ENCODE measurements around the gene CTDSP2.
"Not testable (repeated sequence)": the region's sequence is repeated elsewhere in the genome, so short reads cannot be mapped to it uniquely, and the experiment has no call there.

Gene CTDSP2

GRCh38 chr12:57852620-57853500 is 6.3 kb upstream of the CTDSP2 start:
- DNase-seq (ENCODE audit: low read depth in 2 of 2), result no peak

- no peak for DNase-seq (ENCODE audit: low read depth in 2 of 2)
Observed at GRCh38 chr12:57852200-57852599, 5.7 kb upstream of the CTDSP2 start.

GRCh38 chr12:57851552-57851951 is 5.0 kb upstream of the CTDSP2 start:
- no peak for DNase-seq (ENCODE audit: low read depth in 2 of 2)

GRCh38 chr12:57850854-57851430 is 4.4 kb upstream of the CTDSP2 start:
- DNase-seq (ENCODE audit: low read depth in 2 of 2), result no peak

DNA sequence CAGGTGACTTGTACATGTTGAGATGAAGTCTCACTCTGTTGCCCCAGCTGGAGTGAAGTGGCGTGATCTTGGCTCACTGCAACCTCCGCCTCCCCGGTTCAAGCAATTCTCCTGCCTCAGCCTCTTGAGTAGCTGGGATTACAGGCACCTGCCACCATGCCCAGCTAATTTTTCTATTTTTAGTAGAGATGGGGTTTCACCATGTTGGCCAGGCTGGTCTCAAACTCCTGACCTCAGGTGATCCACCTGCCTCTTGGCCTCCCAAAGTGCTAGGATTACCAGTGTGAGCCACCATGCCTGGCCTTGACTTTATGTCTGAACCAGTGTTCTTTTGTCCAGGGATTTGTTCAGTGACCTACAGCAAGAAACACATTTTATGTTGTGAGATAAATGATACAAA is 2.9 kb upstream of the CTDSP2 start:
- not testable (repeated sequence) for DNase-seq (ENCODE audit: low read depth in 2 of 2)

GRCh38 chr12:57849035-57849434 is 2.5 kb upstream of the CTDSP2 start:
- no peak for DNase-seq (ENCODE audit: low read depth in 2 of 2)

- DNase-seq (ENCODE audit: low read depth in 2 of 2), result no peak
Observed at GRCh38 chr12:57848208-57848607, 1.7 kb upstream of the CTDSP2 start.

- DNase-seq (ENCODE audit: low read depth in 2 of 2), result peak in 1 of 2 donors; percentile 32
Observed at GRCh38 chr12:57846285-57846576, 298 bp downstream of the CTDSP2 start.

DNA sequence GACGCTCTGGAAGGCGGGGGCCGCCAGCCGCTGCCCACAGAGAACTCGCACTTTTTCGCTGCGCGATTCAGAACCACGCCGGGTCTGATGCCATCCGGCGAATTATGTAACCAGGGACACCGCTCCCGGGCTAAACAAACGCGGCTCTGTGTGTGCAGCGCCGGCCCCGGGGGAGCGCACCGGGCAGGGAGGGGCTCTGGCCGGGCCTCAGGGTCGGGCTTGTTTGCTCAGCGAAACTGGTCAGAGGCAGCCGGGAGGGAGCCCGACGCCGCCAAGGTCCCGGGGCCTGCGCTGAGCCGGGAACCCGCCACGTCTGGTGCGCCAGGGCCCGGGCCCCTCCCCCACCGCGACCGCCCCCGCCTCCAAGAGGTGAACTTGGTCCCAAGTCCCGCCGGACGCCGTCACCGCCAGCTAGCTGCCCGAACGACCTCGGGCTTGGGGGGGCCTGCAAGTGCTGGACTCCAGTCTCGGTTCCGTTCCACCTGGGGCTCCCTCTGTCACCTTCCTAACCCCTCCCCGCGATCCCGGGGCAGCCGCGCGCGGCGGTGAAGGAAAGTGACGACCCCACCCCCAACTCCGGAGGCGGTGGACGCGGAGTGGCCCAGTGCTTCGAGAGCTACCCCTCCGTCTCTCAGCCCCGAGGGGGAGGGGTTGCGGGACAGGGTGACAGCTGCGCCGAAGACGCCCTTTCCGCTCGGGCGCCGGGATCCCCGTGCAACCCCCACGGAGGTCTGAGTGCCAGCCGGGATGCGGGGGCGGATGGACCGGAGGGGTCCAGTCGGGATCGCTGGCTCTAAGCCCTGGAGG is 848 bp downstream of the CTDSP2 start:
- DNase-seq (ENCODE audit: low read depth in 2 of 2), result peak; percentile 38 to 60

GRCh38 chr12:57844709-57845477 is 1.6 kb downstream of the CTDSP2 start:
- no peak for DNase-seq (ENCODE audit: low read depth in 2 of 2)

DNA sequence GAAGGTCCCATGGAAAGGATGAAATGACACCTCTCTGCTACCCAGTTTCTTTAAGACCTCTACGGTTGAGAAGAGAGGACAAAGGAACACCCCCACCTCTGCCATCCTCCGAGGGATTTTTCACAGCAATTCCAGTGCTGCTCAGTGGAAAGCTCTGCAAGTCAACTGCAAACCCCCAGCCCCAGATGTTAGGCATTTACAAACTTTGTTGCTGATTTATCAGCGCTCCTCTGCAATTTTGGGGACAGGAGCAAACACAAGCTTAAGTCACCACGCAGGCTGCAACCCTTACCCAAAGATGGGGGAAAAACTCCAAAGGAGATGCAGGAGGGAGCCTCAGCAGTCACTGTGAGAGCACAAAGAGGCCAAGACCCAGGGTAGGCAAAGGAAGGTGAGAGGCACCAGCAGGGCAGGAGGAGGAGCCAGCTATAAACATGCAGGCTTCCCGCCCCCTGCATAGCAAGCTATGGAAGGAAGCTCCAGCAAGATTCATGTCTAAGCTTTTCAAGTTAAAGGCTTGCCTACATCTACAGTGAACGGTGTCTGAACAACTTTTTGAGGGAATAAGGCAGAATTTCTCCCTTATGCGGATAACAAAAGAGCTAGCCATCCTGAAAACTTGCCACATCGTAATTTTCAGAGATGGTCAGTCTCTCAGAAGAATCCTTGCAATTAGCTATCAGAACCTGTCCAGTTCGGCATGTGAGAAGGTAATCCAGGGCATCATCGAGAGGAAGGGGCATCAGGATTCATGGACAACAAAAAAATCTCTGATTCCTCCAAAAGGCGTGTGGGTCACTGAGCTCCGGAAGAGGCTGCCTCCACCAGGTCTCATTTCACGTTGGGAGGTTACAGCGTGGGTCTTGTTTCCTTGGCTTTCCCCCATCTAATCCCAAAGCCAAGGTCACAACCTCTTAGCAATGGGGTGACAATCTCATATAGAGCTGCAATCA is 3.9 kb downstream of the CTDSP2 start:
- DNase-seq (ENCODE audit: low read depth in 2 of 2), result no peak

DNA sequence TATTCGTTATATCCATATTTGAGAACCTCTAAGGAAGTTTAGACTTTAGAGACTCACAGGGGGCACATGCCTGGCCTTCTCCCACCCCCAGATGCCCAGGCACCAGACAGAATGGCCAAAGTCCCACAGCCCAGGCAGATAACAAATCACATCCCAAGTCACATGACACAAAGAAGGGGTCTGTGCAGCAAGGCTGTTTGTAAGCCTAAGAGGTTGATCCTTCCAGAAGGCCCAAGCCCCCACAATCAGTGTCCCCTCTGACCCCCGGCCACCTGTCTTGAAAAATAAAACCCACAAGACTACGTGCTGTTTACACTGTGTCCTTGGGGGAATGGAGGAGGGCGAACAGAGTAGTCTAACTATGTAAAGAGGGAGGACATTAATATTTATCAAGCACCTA is 5.1 kb downstream of the CTDSP2 start:
- DNase-seq (ENCODE audit: low read depth in 2 of 2), result no peak

DNA sequence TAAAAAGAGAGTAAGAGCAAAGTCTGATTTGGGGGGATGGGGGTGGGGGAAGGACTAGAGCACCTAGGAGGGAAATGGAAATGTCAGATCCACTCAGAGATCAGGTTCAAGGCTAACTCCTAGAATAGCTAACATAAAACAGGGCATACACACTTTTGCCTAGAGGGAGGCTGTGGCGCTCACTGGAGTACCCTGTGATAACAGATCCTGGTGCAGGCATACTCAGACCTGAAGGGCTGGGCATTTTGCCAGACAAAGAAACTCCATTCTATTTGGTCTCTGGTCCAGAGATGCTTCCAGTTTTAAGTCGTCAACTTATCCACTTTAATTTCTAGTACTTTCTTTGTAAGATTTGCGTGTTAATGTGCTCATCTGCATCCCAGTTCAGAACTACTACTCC is 5.8 kb downstream of the CTDSP2 start:
- no peak for DNase-seq (ENCODE audit: low read depth in 2 of 2)

DNA sequence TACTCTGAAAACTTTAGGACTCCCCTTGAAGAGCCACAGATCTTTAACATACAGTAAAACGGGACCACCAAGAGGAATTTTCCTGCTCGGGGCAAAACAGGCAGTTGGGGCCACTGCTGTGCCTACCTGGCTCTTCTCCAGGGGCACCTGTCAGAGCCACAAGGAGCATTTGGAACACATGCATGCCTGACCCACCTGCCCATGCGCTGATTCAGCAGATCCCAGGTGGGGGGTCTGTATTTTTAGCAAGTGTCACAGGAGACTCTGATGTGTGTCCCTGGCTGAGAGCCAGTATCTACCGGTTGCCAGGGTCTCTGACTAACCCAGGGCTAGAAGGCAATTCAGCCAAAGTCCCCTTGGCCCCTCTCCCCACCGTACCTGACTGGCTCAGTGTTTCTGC is 6.5 kb downstream of the CTDSP2 start:
- DNase-seq (ENCODE audit: low read depth in 2 of 2), result no peak

DNA sequence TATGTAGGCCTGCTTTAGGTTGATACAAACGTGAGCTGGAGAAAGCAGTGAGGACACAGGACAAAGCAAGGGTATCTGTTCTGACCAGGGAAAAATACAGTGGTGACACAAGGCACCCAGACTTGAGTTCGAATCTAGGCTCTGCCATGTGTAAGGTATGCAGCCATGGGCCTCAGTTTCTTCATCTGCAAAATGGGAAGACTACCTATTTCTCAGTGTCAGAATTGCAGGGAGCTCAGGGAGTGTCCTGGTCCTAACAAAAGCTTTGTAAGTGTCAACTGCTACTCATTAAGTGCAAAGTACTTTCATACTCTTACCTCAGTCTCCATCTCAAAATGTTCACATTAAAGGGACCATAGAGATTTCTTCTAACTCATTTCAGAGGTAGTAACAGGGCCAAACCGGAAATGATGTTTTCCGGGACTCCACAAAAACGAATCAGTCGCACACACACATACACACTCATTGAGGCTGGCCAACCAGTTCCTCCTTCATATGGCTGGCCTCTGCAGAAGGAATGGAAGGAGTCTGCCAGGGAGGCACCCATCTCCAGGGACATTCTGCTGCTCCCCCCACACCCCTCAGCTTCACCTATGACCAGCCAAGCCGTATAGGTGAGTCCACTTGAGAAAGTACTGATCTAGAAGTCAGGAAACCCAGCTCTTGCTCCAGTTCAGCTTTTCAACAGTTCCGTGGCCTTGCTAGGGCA is 7.8 kb downstream of the CTDSP2 start:
- DNase-seq (ENCODE audit: low read depth in 2 of 2), result no peak

DNA sequence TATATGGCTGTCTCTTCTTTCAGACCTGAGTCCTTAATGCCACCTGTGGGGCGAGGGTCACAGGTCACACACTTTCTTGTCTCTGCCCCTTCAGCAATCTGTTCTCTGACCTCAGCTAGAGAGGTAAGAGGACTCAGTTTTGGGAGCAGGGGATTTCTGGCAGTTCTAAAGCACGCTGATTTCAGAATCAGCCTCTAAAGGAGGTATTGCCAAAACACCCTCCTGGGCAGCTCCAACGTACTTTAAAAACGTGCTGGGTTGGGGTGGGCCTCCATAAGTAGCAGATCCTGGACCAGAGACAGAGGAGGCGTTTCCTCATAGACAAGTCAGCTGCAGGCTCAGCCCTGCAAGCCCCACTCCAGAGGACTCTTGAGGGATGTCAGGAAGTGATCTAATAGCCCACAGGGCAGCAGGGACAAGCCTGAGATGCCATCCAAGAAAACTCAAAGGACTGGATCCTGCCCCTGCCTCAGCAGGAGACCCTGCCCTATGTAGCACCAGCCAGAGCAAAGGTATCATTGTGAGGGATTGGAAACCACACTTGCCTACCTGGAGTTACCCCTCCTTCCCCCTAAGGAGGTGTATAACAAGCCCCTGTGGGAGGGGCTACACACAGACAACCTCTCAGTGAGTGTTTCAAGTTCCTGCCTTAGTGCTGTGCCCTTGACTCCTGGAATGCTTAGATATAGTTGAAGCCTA is 8.5 kb downstream of the CTDSP2 start:
- no peak for DNase-seq (ENCODE audit: low read depth in 2 of 2)

- no peak for DNase-seq (ENCODE audit: low read depth in 2 of 2)
Observed at GRCh38 chr12:57836442-57837375, 9.8 kb downstream of the CTDSP2 start.
